Neuronal stem cell (in vitro differentiated cells): ENCODE results near the gene CHAF1A.

Experiments
- DNase-seq: peaks from one replicate; pipeline ENCODE4 v3.0.0-alpha.2; 2013; ENCODE audit warnings: low spot score
- H2AFZ ChIP-seq: one replicate; pipeline ENCODE4 v1.6.1; 2013; ENCODE audit warnings: mild to moderate bottlenecking, low read length, inconsistent platforms
- H2AK5ac ChIP-seq: 2 replicates; pipeline ENCODE4 v1.6.1; 2013; ENCODE audit warnings: low read depth, mild to moderate bottlenecking, inconsistent platforms, low read length, moderate library complexity, mixed read lengths
- H2BK120ac ChIP-seq: 2 replicates; pipeline ENCODE4 v1.6.1; 2013; ENCODE audit warnings: low read depth, mild to moderate bottlenecking, inconsistent platforms, low read length, moderate library complexity, mixed read lengths
- H2BK12ac ChIP-seq: one replicate; pipeline ENCODE4 v1.6.1; 2013; ENCODE audit warnings: low read length, inconsistent platforms
- H2BK15ac ChIP-seq: 2 replicates; pipeline ENCODE4 v1.6.1; 2013; ENCODE audit warnings: mild to moderate bottlenecking, low read length, inconsistent platforms, mixed read lengths
- H2BK5ac ChIP-seq: one replicate; pipeline ENCODE4 v1.6.1; 2013; ENCODE audit warnings: inconsistent platforms, mild to moderate bottlenecking, low read length, moderate library complexity
- H3K14ac ChIP-seq: one replicate; pipeline ENCODE4 v1.6.1; 2013; ENCODE audit warnings: low read length, inconsistent platforms
- H3K18ac ChIP-seq: 2 replicates; pipeline ENCODE4 v1.6.1; 2013; ENCODE audit warnings: low read length, inconsistent platforms
- H3K23ac ChIP-seq: 2 replicates; pipeline ENCODE4 v1.6.1; 2013; ENCODE audit warnings: low read depth, mild to moderate bottlenecking, mixed read lengths, low read length, inconsistent platforms; ENCODE audit not compliant: poor library complexity
- H3K27ac ChIP-seq: replicated peaks from 3 replicates; pipeline ENCODE4 v1.5.1; 2013; ENCODE audit warnings: low read length, inconsistent platforms
- H3K27me3 ChIP-seq, 3 experiments: 2 replicates each; pipeline ENCODE4 v1.6.1; 2013; ENCODE audit warnings: low read length in 3 of 3, mild to moderate bottlenecking in 2 of 3, inconsistent platforms in 1 of 3, low read depth in 1 of 3, mixed read lengths in 1 of 3, moderate library complexity in 1 of 3; ENCODE audit not compliant: control insufficient read depth in 3 of 3, insufficient read depth in 3 of 3
- H3K36me3 ChIP-seq, 2 donors: replicated peaks in 1 of 2; 2 replicates each; pipeline ENCODE4 v1.6.1; 2013; ENCODE audit warnings: low read length in 2 of 2; ENCODE audit not compliant: control insufficient read depth in 2 of 2, insufficient read depth in 2 of 2
- H3K4ac ChIP-seq: 2 replicates; pipeline ENCODE4 v1.6.1; 2013; ENCODE audit warnings: inconsistent platforms, mild to moderate bottlenecking, low read length, moderate library complexity
- H3K4me1 ChIP-seq, 2 donors: 1 replicate in 1 of 2; 2 replicates in 1 of 2; pipeline ENCODE4 v1.6.1; 2013; ENCODE audit warnings: low read length in 2 of 2, low read depth in 1 of 2; ENCODE audit not compliant: control insufficient read depth in 2 of 2, insufficient read depth in 1 of 2
- H3K4me2 ChIP-seq: one replicate; pipeline ENCODE4 v1.6.1; 2013; ENCODE audit warnings: mild to moderate bottlenecking, low read length, inconsistent platforms; ENCODE audit not compliant: insufficient read depth, poor library complexity, severe bottlenecking
- H3K4me3 ChIP-seq, 2 donors: 2 replicates each; pipeline ENCODE4 v1.5.1; 2013; ENCODE audit warnings: low read length in 2 of 2, mild to moderate bottlenecking in 2 of 2, inconsistent platforms in 1 of 2, moderate library complexity in 1 of 2
- H3K79me1 ChIP-seq: one replicate; pipeline ENCODE4 v1.6.1; 2013; ENCODE audit warnings: low read depth, mild to moderate bottlenecking, inconsistent platforms, low read length, moderate library complexity
- H3K9ac ChIP-seq: one replicate; pipeline ENCODE4 v1.6.1; 2013; ENCODE audit warnings: mild to moderate bottlenecking, low read depth, low read length, inconsistent platforms; ENCODE audit not compliant: poor library complexity
- H3K9me3 ChIP-seq, 2 donors: replicated peaks in 1 of 2; 2 replicates each; pipeline versions ENCODE3 to v1.6.1; 2013; ENCODE audit warnings: low read length in 2 of 2, mild to moderate bottlenecking in 2 of 2, inconsistent platforms in 1 of 2, low read depth in 1 of 2, mixed read lengths in 1 of 2, moderate library complexity in 1 of 2; ENCODE audit not compliant: control insufficient read depth in 2 of 2, insufficient read depth in 1 of 2
- H4K8ac ChIP-seq: one replicate; pipeline ENCODE4 v1.6.1; 2013; ENCODE audit warnings: low read depth, mild to moderate bottlenecking, inconsistent platforms, low read length, moderate library complexity
- H4K91ac ChIP-seq: one replicate; pipeline ENCODE4 v1.6.1; 2013; ENCODE audit warnings: low read length, low read depth, mild to moderate bottlenecking, inconsistent platforms; ENCODE audit not compliant: poor library complexity
- WGBS, 2 donors: extraction: QIAGEN DNeasy Blood & Tissue Kit; methylation state at CpG; one replicate each; pipeline ENCODE4 v1.1.7; 2013; ENCODE audit warnings: missing lambda C conversion rate in 2 of 2, mixed read lengths in 1 of 2; ENCODE audit not compliant: insufficient read length in 2 of 2, insufficient replicate concordance in 1 of 2; ENCODE audit errors: extremely low coverage in 2 of 2; 5-methylcytosine and 5-hydroxymethylcytosine counted together

CHAF1A gene

GRCh38 chr19:4390017-4390566 is 12.3 kb upstream of the CHAF1A start:
- Histone ChIP-seq H2BK120ac (peak overlapping the region; percentile 64), H3K4me1 (peaks cover 47 to 56% of the 10 kb centered on the region in 2 donors), H3K27me3 (no peaks in the 10 kb centered on the region), H3K79me1 (peaks cover 18% of the 10 kb centered on the region), H2AK5ac (peak overlapping the region; percentile 98), H3K36me3 (peaks cover 0 to 34% of the 10 kb centered on the region in 2 donors), H2BK12ac (peak overlapping the region; percentile 11), H3K4ac (peak overlapping the region; percentile 79), H3K18ac (peak overlapping the region; percentile 94), H2BK15ac (peak overlapping the region; percentile 47), H3K4me2 (peak overlapping the region; percentile 39), H3K23ac (no peak overlapping the region), H3K4me3 (peak overlapping the region in 1 of 2 donors; percentile 28), H3K9ac (peak overlapping the region; percentile 32), H3K14ac (peak overlapping the region; percentile 72), H3K9me3 (no peaks in the 10 kb centered on the region), H2AFZ (peak overlapping the region; percentile 43), H2BK5ac (peak overlapping the region; percentile 85), H4K91ac (peak overlapping the region; percentile 89), H3K27ac (peak overlapping the region; percentile 97), H4K8ac (no peak overlapping the region)
- no CpG with 5 or more reads among the region's 12 CpGs for WGBS, 2 donors
- no peak for DNase-seq

- Histone ChIP-seq H2BK12ac (no peak overlapping the region), H2BK120ac (no peak overlapping the region), H2BK5ac (peak overlapping the region; percentile 85), H4K8ac (no peak overlapping the region), H3K4me2 (peak overlapping the region; percentile 46), H3K4me1 (peaks cover 47 to 56% of the 10 kb centered on the region in 2 donors), H3K79me1 (peaks cover 16% of the 10 kb centered on the region), H3K27ac (peak overlapping the region; percentile 97), H3K14ac (no peak overlapping the region), H3K27me3 (no peaks in the 10 kb centered on the region), H3K4ac (no peak overlapping the region), H2AK5ac (peak overlapping the region; percentile 71), H3K9ac (peak overlapping the region; percentile 32), H3K4me3 (peak overlapping the region in 1 of 2 donors; percentile 28), H3K18ac (peak overlapping the region; percentile 68), H3K36me3 (peaks cover 0 to 32% of the 10 kb centered on the region in 2 donors), H2BK15ac (peak overlapping the region; percentile 5), H4K91ac (peak overlapping the region; percentile 4), H3K23ac (no peak overlapping the region), H3K9me3 (no peaks in the 10 kb centered on the region), H2AFZ (peak overlapping the region; percentile 43)
- no peak for DNase-seq
- WGBS, 2 donors = no CpG with 5 or more reads among the region's 21 CpGs
These were observed 11.7 kb upstream of the CHAF1A start for GRCh38 chr19:4390567-4391305.

- Histone ChIP-seq H4K91ac (no peak overlapping the region), H2AFZ (no peak overlapping the region), H3K36me3 (peaks cover 0 to 36% of the 10 kb centered on the region in 2 donors), H3K23ac (peak overlapping the region; percentile 3), H3K9ac (peak overlapping the region; percentile 75), H3K18ac (peak overlapping the region; percentile 44), H3K79me1 (peaks cover 16% of the 10 kb centered on the region), H3K4me2 (no peak overlapping the region), H3K9me3 (no peaks in the 10 kb centered on the region), H2AK5ac (peak overlapping the region; percentile 71), H3K14ac (no peak overlapping the region), H2BK12ac (no peak overlapping the region), H4K8ac (no peak overlapping the region), H3K27me3 (no peaks in the 10 kb centered on the region), H2BK15ac (peak overlapping the region; percentile 32), H3K4me3 (no peak overlapping the region), H3K4ac (no peak overlapping the region), H2BK120ac (peak overlapping the region; percentile 10), H3K27ac (peak overlapping the region; percentile 97), H3K4me1 (peaks cover 47 to 56% of the 10 kb centered on the region in 2 donors), H2BK5ac (peak overlapping the region; percentile 49)
- no CpG with 5 or more reads among the region's 9 CpGs for WGBS, 2 donors
- no peak for DNase-seq
These were observed 11.1 kb upstream of the CHAF1A start for GRCh38 chr19:4391306-4391693.
